H9 (cell line): ENCODE results near the gene PERCC1. TPM values are rescaled to one million over a fixed set of nuclear protein-coding genes. Genes with fewer than 3 reads are reported as not detected.

ENCODE experiments used
- DNase-seq: peaks from one replicate; pipeline ENCODE4 v3.0.0-alpha.2; 2017
- H2AFZ ChIP-seq: one replicate; pipeline ENCODE4 v1.6.1; 2013; ENCODE audit warnings: mild to moderate bottlenecking, low read length, control low read depth, moderate library complexity
- H2AK5ac ChIP-seq: 2 replicates; pipeline ENCODE4 v1.6.1; 2013; ENCODE audit warnings: low read length, control low read depth, mixed read lengths; ENCODE audit not compliant: insufficient read length
- H2BK120ac ChIP-seq: one replicate; pipeline ENCODE4 v1.6.1; 2013; ENCODE audit warnings: low read depth, mild to moderate bottlenecking, low read length, control low read depth, inconsistent platforms; ENCODE audit not compliant: poor library complexity, severe bottlenecking
- H2BK12ac ChIP-seq: 2 replicates; pipeline ENCODE4 v1.6.1; 2013; ENCODE audit warnings: low read length, control low read depth, mixed read lengths, low read depth; ENCODE audit not compliant: insufficient read length
- H2BK15ac ChIP-seq: 2 replicates; pipeline ENCODE4 v1.6.1; 2013; ENCODE audit warnings: low read depth, low read length, control low read depth
- H2BK20ac ChIP-seq: one replicate; pipeline ENCODE4 v1.6.1; 2013; ENCODE audit warnings: low read depth, mild to moderate bottlenecking, low read length, control low read depth, inconsistent platforms; ENCODE audit not compliant: poor library complexity, severe bottlenecking
- H2BK5ac ChIP-seq: 2 replicates; pipeline ENCODE4 v1.6.1; 2013; ENCODE audit warnings: low read length, control low read depth, mixed read lengths; ENCODE audit not compliant: insufficient read length
- H3K14ac ChIP-seq: 2 replicates; pipeline ENCODE4 v1.6.1; 2013; ENCODE audit warnings: low read length, control low read depth; ENCODE audit not compliant: insufficient read depth
- H3K18ac ChIP-seq: 2 replicates; pipeline ENCODE4 v1.6.1; 2013; ENCODE audit warnings: low read depth, mild to moderate bottlenecking, mixed read lengths, low read length, control low read depth; ENCODE audit not compliant: insufficient read length
- H3K23ac ChIP-seq: 2 replicates; pipeline ENCODE4 v1.6.1; 2013; ENCODE audit warnings: low read length, control low read depth, mixed read lengths, low read depth; ENCODE audit not compliant: insufficient read length
- H3K23me2 ChIP-seq: 2 replicates; pipeline ENCODE4 v1.6.1; 2013; ENCODE audit warnings: low read depth, mild to moderate bottlenecking, mixed read lengths, low read length, control low read depth; ENCODE audit not compliant: insufficient read length, poor library complexity, severe bottlenecking
- H3K27ac ChIP-seq: 2 replicates; pipeline ENCODE4 v1.5.1; 2013; ENCODE audit warnings: low read length, control low read depth, mixed read lengths, low read depth; ENCODE audit not compliant: insufficient read length
- H3K27me3 ChIP-seq: 2 replicates; pipeline ENCODE4 v1.6.1; 2013; ENCODE audit warnings: low read length, control low read depth, inconsistent platforms; ENCODE audit not compliant: insufficient read depth
- H3K4ac ChIP-seq: 2 replicates; pipeline ENCODE4 v1.6.1; 2013; ENCODE audit warnings: low read depth, mild to moderate bottlenecking, control low read depth, inconsistent platforms, low read length, moderate library complexity
- H3K4me1 ChIP-seq: 2 replicates; pipeline ENCODE4 v1.6.1; 2013; ENCODE audit warnings: low read length, control low read depth, inconsistent platforms; ENCODE audit not compliant: insufficient read depth
- H3K4me2 ChIP-seq: 2 replicates; pipeline ENCODE4 v1.6.1; 2013; ENCODE audit warnings: low read length, control low read depth, mixed read lengths; ENCODE audit not compliant: insufficient read length, insufficient read depth
- H3K56ac ChIP-seq: 2 replicates; pipeline ENCODE4 v1.6.1; 2013; ENCODE audit warnings: low read depth, mild to moderate bottlenecking, mixed read lengths, low read length, control low read depth; ENCODE audit not compliant: insufficient read length
- H3K79me1 ChIP-seq: 2 replicates; pipeline ENCODE4 v1.6.1; 2013; ENCODE audit warnings: low read depth, mild to moderate bottlenecking, moderate library complexity, low read length, control low read depth, inconsistent platforms; ENCODE audit not compliant: insufficient read depth, poor library complexity, severe bottlenecking
- H3K79me2 ChIP-seq: 2 replicates; pipeline ENCODE4 v1.6.1; 2013; ENCODE audit warnings: low read length, control low read depth, inconsistent platforms; ENCODE audit not compliant: insufficient read depth
- H3K9ac ChIP-seq: 2 replicates; pipeline ENCODE4 v1.6.1; 2013; ENCODE audit warnings: low read length, control low read depth, mixed read lengths; ENCODE audit not compliant: insufficient read length; ENCODE audit errors: extremely low read depth
- H3K9me3 ChIP-seq: one replicate; pipeline ENCODE4 v1.6.1; 2013; ENCODE audit warnings: low read depth, low read length, inconsistent platforms; ENCODE audit not compliant: control insufficient read depth
- H3T11ph ChIP-seq: one replicate; pipeline ENCODE4 v1.6.1; 2013; ENCODE audit warnings: mild to moderate bottlenecking, low read length, control low read depth, inconsistent platforms
- H4K20me1 ChIP-seq: one replicate; pipeline ENCODE4 v1.6.1; 2013; ENCODE audit not compliant: control insufficient read depth, insufficient read length, insufficient read depth
- H4K5ac ChIP-seq: 2 replicates; pipeline ENCODE4 v1.6.1; 2013; ENCODE audit warnings: low read depth, mild to moderate bottlenecking, mixed read lengths, low read length, control low read depth; ENCODE audit not compliant: insufficient read length
- H4K8ac ChIP-seq: replicated peaks from 2 replicates; pipeline ENCODE4 v1.6.1; 2013; ENCODE audit warnings: low read length, control low read depth, mixed read lengths, low read depth; ENCODE audit not compliant: insufficient read length
- H4K91ac ChIP-seq: 2 replicates; pipeline ENCODE4 v1.6.1; 2013; ENCODE audit warnings: low read depth, mild to moderate bottlenecking, moderate library complexity, mixed read lengths, low read length, control low read depth; ENCODE audit not compliant: insufficient read length
- H3K27ac Mint-ChIP-seq, 3 experiments: 2 replicates in 2 of 3; 3 replicates in 1 of 3; pipeline ENCODE4 v1.8.0; 2020 to 2021; ENCODE audit warnings: mixed read lengths in 3 of 3, mild to moderate bottlenecking in 1 of 3, moderate library complexity in 1 of 3
- H3K27me3 Mint-ChIP-seq: 2 replicates; pipeline ENCODE4 v1.8.0; 2021; ENCODE audit warnings: low read depth, mild to moderate bottlenecking, moderate library complexity, mixed read lengths
- H3K36me3 Mint-ChIP-seq, 3 experiments: 2 replicates in 2 of 3; 3 replicates in 1 of 3; pipeline ENCODE4 v1.8.0; 2020 to 2021; ENCODE audit warnings: low read depth in 3 of 3, mixed read lengths in 3 of 3; ENCODE audit not compliant: insufficient read depth in 1 of 3
- H3K4me1 Mint-ChIP-seq, 2 experiments: 2 replicates each; pipeline ENCODE4 v1.8.0; 2020; ENCODE audit warnings: mixed read lengths in 2 of 2
- H3K4me3 Mint-ChIP-seq, 2 experiments: 2 replicates in 1 of 2; 3 replicates in 1 of 2; pipeline ENCODE4 v1.8.0; 2020 to 2021; ENCODE audit warnings: mild to moderate bottlenecking in 2 of 2, mixed read lengths in 2 of 2, moderate library complexity in 1 of 2
- H3K9me3 Mint-ChIP-seq, 2 experiments: 2 replicates in 1 of 2; 3 replicates in 1 of 2; pipeline ENCODE4 v1.8.0; 2020; ENCODE audit warnings: mild to moderate bottlenecking in 2 of 2, mixed read lengths in 2 of 2, moderate library complexity in 1 of 2
- CTCF ChIP-seq: fragments of 200-600 bp; sonication (generic); conservative IDR thresholded peaks from 3 replicates; pipeline ENCODE4 v1.8.0; 2021; ENCODE audit warnings: antibody characterized with exemption, mild to moderate bottlenecking
- WGBS: extraction: QIAGEN DNeasy Blood & Tissue Kit; methylation state at CpG from one replicate; pipeline ENCODE4 v1.1.7; 2013; ENCODE audit warnings: missing lambda C conversion rate, low lambda C conversion rate, mixed read lengths; ENCODE audit not compliant: insufficient read length; ENCODE audit errors: extremely low coverage; 5-methylcytosine and 5-hydroxymethylcytosine counted together
- total RNA-seq: library from RNA; stranded (reverse); gene quantifications from 2 replicates; pipeline ENCODE4 v1.2.1, GENCODE V29; 2021

Gene PERCC1
- total RNA-seq, 1 experiment from 2014 or later, result not detected

GRCh38 chr16:1412847-1413246 is 18.0 kb upstream of the PERCC1 start:
- Histone ChIP-seq H3T11ph (no peak overlapping the region), H3K27me3 (no peaks in the 10 kb centered on the region), H4K8ac (no peak overlapping the region), H3K9ac (no peak overlapping the region), H3K4ac (no peak overlapping the region), H3K23me2 (peaks cover 2% of the 10 kb centered on the region), H4K91ac (no peak overlapping the region), H3K18ac (no peak overlapping the region), H2BK20ac (no peak overlapping the region), H3K23ac (no peak overlapping the region), H2BK15ac (no peak overlapping the region), H3K56ac (no peak overlapping the region), H2BK12ac (no peak overlapping the region), H3K4me2 (no peak overlapping the region), H3K79me2 (0 out of 2 replicates have a peak, but pooled peaks cover 2% of the 10 kb centered on the region), H2AFZ (no peak overlapping the region), H2BK120ac (no peak overlapping the region), H2AK5ac (no peak overlapping the region), H4K20me1 (no peaks in the 10 kb centered on the region), H2BK5ac (no peak overlapping the region), H3K9me3 (no peaks in the 10 kb centered on the region), H4K5ac (no peak overlapping the region), H3K4me1 (no peaks in the 10 kb centered on the region), H3K79me1 (no peaks in the 10 kb centered on the region), H3K14ac (no peak overlapping the region), H3K27ac (no peak overlapping the region)
- H3K27ac Mint-ChIP-seq, result no peak overlapping the region
- no CpG with 5 or more reads among the region's 2 CpGs for WGBS
- H3K9me3 Mint-ChIP-seq, result no peaks in the 10 kb centered on the region
- DNase-seq, result no peak
- peaks cover 3% of the 10 kb centered on the region in 2 experiments; a peak in 2 of 4 replicates for H3K4me1 Mint-ChIP-seq
- H3K36me3 Mint-ChIP-seq, result peaks cover 0 to 8% (median 4%) of the 10 kb centered on the region in 3 experiments; a peak in 3 of 7 replicates
- TF ChIP-seq CTCF, result no peak
- no peak overlapping the region; a peak in 1 of 5 replicates for H3K4me3 Mint-ChIP-seq
- H3K27me3 Mint-ChIP-seq, result no peaks in the 10 kb centered on the region
